SU-DHL-6 (cell line): ENCODE data around the gene EPHB2.

Experiments
- CTCF ChIP-seq: fragments of 200-600 bp; sonication (generic); IDR thresholded peaks from one replicate; pipeline ENCODE4 v1.5.1; 2017; ENCODE audit warnings: antibody characterized with exemption, mild to moderate bottlenecking, low read length, moderate library complexity; ENCODE audit not compliant: insufficient read depth, poor library complexity, severe bottlenecking
- EZH2phosphoT487 ChIP-seq: fragments of 200-600 bp; sonication (generic), shearing (Covaris generic); conservative IDR thresholded peaks from 2 replicates; pipeline ENCODE4 v1.6.1; 2018; ENCODE audit warnings: mild to moderate bottlenecking, antibody characterized with exemption, low read length, moderate library complexity, mixed read lengths

GRCh38 chr1:22850281-22850680, 139.6 kb downstream of the EPHB2 start:
- TF ChIP-seq CTCF: no peak
- no peak for TF ChIP-seq EZH2phosphoT487
